ENCODE data around the gene WDPCP. TPM values are rescaled to one million over a fixed set of nuclear protein-coding genes. Genes with fewer than 3 reads are reported as not detected.

The WDPCP gene
- total and polyA plus RNA-seq, 10 of the 15 experiments (the other 5 are each of a cell fraction or from before 2014, with no cell fraction given), result 2.1 to 7.9 (median 4.6) TPM

- no peak for TF ChIP-seq MEF2A (IDR thresholded peaks at IDR 0.05; ENCODE audit: insufficient read depth, low read depth, low read length)
- no peak for TF ChIP-seq SMAD1 (IDR thresholded peaks at IDR 0.05; ENCODE audit: low read depth, partially characterized antibody)
- TF ChIP-seq NR2C2 (IDR thresholded peaks at IDR 0.05; ENCODE audit: borderline replicate concordance, control insufficient read depth, insufficient read length, low read depth), result no peak
- TF ChIP-seq POLR2A (IDR thresholded peaks at IDR 0.05; ENCODE audit: low read depth, low read length), result no peak
- TF ChIP-seq BRCA1 (IDR thresholded peaks at IDR 0.05; ENCODE audit: low read depth, low read length), result no peak
- TF ChIP-seq RFX5 (IDR thresholded peaks at IDR 0.05; ENCODE audit: low read depth, low read length), result no peak
- no peak for TF ChIP-seq MYB (IDR thresholded peaks at IDR 0.05; ENCODE audit: borderline replicate concordance, low read depth, low read length)
- no peak for TF ChIP-seq PRDM15 (CRISPR knock-in tag; IDR thresholded peaks at IDR 0.05)
- TF ChIP-seq SPI1 (IDR thresholded peaks at IDR 0.05; ENCODE audit: borderline replicate concordance, insufficient read depth, low read depth, low read length), result no peak
- no peak for TF ChIP-seq TBL1XR1 (IDR thresholded peaks at IDR 0.05; ENCODE audit: low read depth, low read length)
- TF ChIP-seq, protein P1, sequence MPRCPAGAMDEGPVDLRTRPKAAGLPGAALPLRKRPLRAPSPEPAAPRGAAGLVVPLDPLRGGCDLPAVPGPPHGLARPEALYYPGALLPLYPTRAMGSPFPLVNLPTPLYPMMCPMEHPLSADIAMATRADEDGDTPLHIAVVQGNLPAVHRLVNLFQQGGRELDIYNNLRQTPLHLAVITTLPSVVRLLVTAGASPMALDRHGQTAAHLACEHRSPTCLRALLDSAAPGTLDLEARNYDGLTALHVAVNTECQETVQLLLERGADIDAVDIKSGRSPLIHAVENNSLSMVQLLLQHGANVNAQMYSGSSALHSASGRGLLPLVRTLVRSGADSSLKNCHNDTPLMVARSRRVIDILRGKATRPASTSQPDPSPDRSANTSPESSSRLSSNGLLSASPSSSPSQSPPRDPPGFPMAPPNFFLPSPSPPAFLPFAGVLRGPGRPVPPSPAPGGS (IDR thresholded peaks at IDR 0.05; ENCODE audit: borderline replicate concordance, insufficient read depth, low read depth, low read length, poor library complexity, severe bottlenecking), result no peak
- TF ChIP-seq ASH2L (IDR thresholded peaks at IDR 0.05; ENCODE audit: borderline replicate concordance, low read depth), result no peak
- no peak for TF ChIP-seq POLR2AphosphoS5 (IDR thresholded peaks at IDR 0.05; ENCODE audit: low read length)
- POLR2A ChIA-PET, result no interaction called here
- RAD21 ChIA-PET (ENCODE audit: unreplicated experiment), result no interaction called here
- H3K4me3 ChIP-seq, result no peak overlapping the region
- H3K27ac ChIP-seq (ENCODE audit: control insufficient read depth, insufficient read depth), result no peak overlapping the region
- no TSS peak for BruUV-seq (replicated peaks)
- 85% methylated on average over 5 of the region's 5 CpGs for WGBS (ENCODE audit: insufficient coverage, insufficient replicate concordance, low lambda C conversion rate, missing lambda C conversion rate)
- H3K9me3 ChIP-seq (replicated peaks; ENCODE audit: control insufficient read depth, insufficient read depth, low read length), result no peaks in the 10 kb centered on the region; the same call in 2 of the 3 replicates
- H3K79me2 ChIP-seq (ENCODE audit: control insufficient read depth, insufficient read depth, low read length), result no peaks in the 10 kb centered on the region
- H3K9ac ChIP-seq (ENCODE audit: control insufficient read depth, insufficient read depth, low read length), result no peak overlapping the region
- intact Hi-C loops (cut with micrococcal nuclease; ENCODE audit: unreplicated experiment), result no loop called here
- H4K20me1 ChIP-seq (ENCODE audit: control insufficient read depth, insufficient read depth), result no peaks in the 10 kb centered on the region
- no peak overlapping the region for H3K4me2 ChIP-seq (ENCODE audit: control insufficient read depth, insufficient read depth)
- CTCF ChIA-PET, result interaction anchor here (1.3 kb wide), 1 partner anchor 10 kb away, joined by 3 read pairs; no protein-coding TSS in a partner anchor
- no peak for DNase-seq (ENCODE audit: low read depth, low spot score)
- no peak overlapping the region for H2AFZ ChIP-seq (ENCODE audit: control insufficient read depth, low read depth, low read length)
- no peak for FAIRE-seq
- no peaks in the 10 kb centered on the region for H3K4me1 ChIP-seq (ENCODE audit: control insufficient read depth, insufficient read depth, low read length)
- in situ Hi-C loops (cut with MboI), result no loop called here
- no peaks in the 10 kb centered on the region for H3K27me3 ChIP-seq (replicated peaks in 1 of 2; ENCODE audit: control insufficient read depth in 2 of 2, insufficient read depth in 2 of 2, low read length in 1 of 2)
- ATAC-seq, result no peak
- SMC1A ChIA-PET (ENCODE audit: uncharacterized antibody, unreplicated experiment), result no interaction called here
- no peaks in the 10 kb centered on the region for H3K36me3 ChIP-seq (ENCODE audit: control insufficient read depth in 2 of 2, insufficient read depth in 2 of 2, low read length in 1 of 2)
Measured at GRCh38 chr2:63408530-63408929, 179.7 kb downstream of the WDPCP start.
